ENCODE measurements around the gene SHANK1. TPM values are rescaled to one million over a fixed set of nuclear protein-coding genes. Genes with fewer than 3 reads are reported as not detected.

The SHANK1 gene
- polyA plus RNA-seq, 1 donor from 2014 or later, result not detected

DNA sequence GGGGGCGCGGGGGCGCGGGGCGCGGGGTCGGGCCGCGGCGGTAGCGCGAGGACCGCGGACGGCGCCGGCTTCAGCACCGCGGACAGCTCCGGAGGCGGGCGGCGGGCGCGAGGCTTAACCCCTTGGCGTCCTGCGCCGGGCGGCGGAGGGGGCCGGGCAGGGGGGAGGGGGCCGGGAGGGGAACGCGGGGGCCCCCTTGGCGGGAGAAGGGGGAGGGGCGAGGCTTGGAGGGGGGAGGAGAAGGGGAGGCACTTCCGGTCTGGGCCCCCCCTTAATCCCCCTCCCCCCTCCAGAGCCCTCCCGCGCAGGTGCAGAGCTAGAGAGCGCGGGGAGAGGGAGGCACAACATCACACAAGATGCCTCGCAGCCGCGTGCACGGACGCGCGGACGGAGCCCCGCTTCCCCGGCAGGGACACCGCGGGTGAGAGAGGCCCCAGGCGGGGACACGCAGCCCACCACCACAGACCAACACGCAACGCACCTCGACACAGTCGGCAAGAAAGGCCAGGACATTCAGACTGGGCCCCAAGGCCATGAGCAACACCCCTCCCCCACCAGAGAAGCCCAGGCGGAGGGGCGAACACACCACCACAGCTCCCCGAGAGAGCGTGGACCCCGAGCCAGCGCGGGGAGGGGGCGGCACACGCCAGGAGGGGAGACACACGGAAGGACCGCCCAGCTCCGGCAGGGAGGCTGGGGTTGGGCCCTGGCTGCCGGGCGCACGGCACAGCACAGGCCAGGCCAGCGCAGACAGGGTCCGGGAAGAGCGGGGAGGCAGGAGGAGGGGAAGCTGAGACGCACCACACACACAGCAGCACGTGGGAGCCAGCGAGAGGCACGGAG, 24.1 kb downstream of the SHANK1 start:
- no peak overlapping the region for H3K4me3 Mint-ChIP-seq
- no peaks in the 10 kb centered on the region for H3K36me3 Mint-ChIP-seq
- H3K27me3 Mint-ChIP-seq, result peaks cover 42% of the 10 kb centered on the region

DNA sequence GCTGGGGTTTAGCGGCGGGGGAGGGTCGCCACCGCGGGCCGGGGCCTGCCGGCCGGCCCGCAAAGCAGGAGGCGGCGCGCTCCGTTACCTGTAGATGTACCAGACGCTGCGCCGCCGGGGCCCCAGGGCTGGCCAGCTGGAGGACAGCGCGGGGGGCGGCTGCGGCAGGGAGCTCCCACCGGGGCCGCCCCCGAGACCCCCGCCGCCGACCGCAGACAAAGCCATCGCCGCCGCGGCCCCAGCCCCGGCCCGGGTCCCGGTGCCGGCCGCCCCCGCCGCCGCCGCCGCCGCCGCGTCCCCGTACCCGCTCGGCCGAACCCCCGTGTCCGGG, 24.8 kb downstream of the SHANK1 start:
- Mint-ChIP-seq H3K36me3 (no peaks in the 10 kb centered on the region), H3K4me1 (peaks cover 0 to 2% (median 2%) of the 10 kb centered on the region in 3 donors), H3K27me3 (peaks cover 42% of the 10 kb centered on the region), H3K27ac (no peak overlapping the region), H3K4me3 (no peak overlapping the region), H3K9me3 (peaks cover 0 to 4% (median 0%) of the 10 kb centered on the region in 3 donors)

More for the DNA sequence above, 24.1 kb downstream of the SHANK1 start:
- Mint-ChIP-seq H3K9me3 (peaks cover 0 to 3% (median 0%) of the 10 kb centered on the region in 3 donors), H3K4me1 (peaks cover 0 to 2% (median 2%) of the 10 kb centered on the region in 3 donors), H3K27ac (no peak overlapping the region)

DNA sequence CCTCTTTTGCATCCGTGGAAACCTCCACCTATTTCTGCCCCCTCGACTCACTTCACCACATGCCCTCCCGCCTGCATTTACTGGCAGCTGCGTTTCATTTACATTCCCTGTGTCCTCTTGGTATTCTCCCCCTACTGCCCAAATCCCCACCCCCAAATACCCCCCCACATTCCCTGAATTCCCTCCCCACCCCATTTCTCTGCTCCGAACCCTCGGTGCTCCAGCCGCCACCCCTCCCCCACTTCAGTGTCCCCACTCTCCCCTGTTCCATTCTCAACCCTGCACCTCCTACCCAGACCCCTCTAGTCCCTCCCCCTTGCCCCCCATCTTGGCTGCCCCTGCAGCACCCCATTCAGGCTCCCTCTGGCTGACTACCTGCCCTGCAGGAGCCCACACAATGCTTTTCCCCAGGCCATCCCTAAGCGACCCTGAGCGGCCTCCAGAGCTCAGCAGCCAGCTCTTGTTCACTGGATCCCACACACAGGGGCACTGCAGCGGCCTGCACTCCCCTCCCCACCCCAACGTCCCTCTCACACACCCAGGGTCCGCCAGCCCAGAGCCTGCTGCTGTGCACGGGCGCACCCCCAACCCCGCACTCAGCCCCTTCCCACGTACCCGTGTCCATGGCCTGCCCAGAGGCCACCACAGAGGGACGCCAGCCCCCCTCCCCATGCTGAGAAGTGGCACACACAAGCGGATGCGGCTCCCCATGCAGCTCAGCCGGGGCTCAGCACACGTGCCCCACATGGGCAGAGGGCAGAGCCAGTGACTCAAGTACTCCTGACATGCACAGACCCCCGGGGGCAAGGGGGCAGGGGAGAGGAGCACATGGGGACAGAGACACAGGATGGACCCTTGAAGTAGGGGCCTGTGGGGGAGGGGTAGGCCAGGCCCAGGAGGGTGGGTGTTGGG, 26.3 kb downstream of the SHANK1 start:
- Mint-ChIP-seq H3K27me3 (peaks cover 39% of the 10 kb centered on the region), H3K27ac (peak overlapping the region in 1 of 3 donors; percentile 62), H3K36me3 (no peaks in the 10 kb centered on the region), H3K9me3 (peaks cover 0 to 4% (median 2%) of the 10 kb centered on the region in 3 donors), H3K4me1 (peaks cover 0 to 2% (median 2%) of the 10 kb centered on the region in 3 donors), H3K4me3 (no peak overlapping the region)

DNA sequence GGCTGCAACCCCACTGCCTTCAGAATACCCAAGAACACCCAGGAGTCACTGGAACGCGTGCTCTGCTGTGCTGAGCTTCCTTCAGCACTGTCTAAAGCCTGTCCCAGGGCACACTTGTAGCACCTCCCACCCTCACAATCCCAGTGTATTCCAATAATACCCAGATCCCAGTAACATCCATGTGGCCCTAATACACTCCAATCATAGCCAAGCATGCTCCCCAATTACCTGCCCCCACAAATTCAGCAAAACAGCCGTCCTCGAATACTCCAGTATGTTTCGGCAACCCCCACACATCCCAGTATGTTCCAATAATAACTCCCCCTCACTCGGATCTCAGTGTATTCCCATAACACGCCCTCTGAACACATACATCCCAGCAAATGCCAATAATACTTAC, 29.2 kb downstream of the SHANK1 start:
- Mint-ChIP-seq H3K27me3 (peaks cover 33% of the 10 kb centered on the region), H3K4me1 (peaks cover 0 to 2% (median 0%) of the 10 kb centered on the region in 3 donors), H3K4me3 (no peak overlapping the region), H3K27ac (no peak overlapping the region), H3K36me3 (no peaks in the 10 kb centered on the region), H3K9me3 (peaks cover 0 to 6% (median 2%) of the 10 kb centered on the region in 3 donors)

DNA sequence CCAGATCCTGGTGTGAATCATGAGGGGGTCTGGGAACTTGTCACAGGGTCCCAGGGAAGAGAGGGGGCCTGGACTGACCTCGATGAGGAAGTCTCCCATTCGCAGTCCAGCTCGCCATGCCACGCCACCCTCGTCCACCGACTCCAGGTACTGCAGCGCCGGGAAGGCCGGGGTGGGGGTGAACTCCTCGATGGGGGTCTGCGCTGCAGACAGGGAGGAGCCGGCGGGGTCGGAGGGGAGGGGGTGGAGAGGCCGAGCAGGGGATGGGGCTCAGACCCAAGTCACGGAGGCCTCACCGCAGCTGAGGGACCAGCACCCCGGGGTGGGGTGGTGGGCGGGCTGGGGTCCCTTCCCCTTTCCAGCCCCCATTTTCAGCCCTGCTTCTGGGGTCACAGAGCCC, 30.8 kb downstream of the SHANK1 start:
- no peak overlapping the region for H3K27ac Mint-ChIP-seq
- H3K4me1 Mint-ChIP-seq, result peaks cover 0 to 3% (median 3%) of the 10 kb centered on the region in 3 donors
- H3K36me3 Mint-ChIP-seq, result no peaks in the 10 kb centered on the region
- H3K9me3 Mint-ChIP-seq, result peaks cover 2 to 8% (median 3%) of the 10 kb centered on the region in 3 donors
- H3K27me3 Mint-ChIP-seq, result peaks cover 38% of the 10 kb centered on the region
- no peak overlapping the region for H3K4me3 Mint-ChIP-seq

DNA sequence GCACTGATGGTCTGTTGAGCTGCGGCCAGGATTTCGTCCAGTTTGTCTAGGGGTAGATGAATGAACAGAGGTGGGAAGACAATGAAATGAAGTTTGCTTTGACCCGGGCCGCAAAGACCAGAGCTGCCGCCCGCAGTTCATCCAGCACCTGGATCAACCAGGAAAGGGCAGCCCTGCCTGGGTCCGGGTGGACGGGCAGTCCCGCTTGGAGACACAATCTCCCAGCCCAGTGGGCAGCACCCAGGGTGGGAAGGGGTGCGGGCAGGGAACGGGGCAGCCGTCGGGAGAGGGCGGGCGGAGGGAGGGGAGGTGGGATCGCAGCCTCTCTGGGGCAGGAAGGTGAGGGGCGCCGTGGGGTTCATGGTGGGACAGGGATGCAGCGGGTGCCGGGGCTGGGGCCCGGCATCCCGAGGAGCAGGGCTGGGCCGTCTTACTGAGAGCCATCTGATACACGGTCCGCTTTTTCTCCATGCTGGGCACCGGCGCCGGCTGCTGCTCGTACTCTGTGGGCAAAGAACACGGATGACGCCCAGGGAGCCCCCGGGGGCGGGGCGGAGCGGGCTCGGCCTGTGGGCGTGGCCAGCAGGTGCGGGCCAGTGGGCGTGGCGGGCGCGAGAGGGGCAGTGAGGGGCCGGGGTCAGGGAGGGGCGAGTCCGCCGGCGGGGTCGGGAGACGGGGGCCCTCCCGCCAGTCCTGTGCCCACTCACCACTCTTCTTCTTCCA, 33.1 kb downstream of the SHANK1 start:
- H3K4me3 Mint-ChIP-seq, result no peak overlapping the region
- H3K27ac Mint-ChIP-seq, result no peak overlapping the region
- H3K27me3 Mint-ChIP-seq, result peaks cover 27% of the 10 kb centered on the region
- peaks cover 0 to 5% (median 3%) of the 10 kb centered on the region in 3 donors for H3K4me1 Mint-ChIP-seq
- H3K36me3 Mint-ChIP-seq, result no peaks in the 10 kb centered on the region
- H3K9me3 Mint-ChIP-seq, result peaks cover 2 to 12% (median 3%) of the 10 kb centered on the region in 3 donors

DNA sequence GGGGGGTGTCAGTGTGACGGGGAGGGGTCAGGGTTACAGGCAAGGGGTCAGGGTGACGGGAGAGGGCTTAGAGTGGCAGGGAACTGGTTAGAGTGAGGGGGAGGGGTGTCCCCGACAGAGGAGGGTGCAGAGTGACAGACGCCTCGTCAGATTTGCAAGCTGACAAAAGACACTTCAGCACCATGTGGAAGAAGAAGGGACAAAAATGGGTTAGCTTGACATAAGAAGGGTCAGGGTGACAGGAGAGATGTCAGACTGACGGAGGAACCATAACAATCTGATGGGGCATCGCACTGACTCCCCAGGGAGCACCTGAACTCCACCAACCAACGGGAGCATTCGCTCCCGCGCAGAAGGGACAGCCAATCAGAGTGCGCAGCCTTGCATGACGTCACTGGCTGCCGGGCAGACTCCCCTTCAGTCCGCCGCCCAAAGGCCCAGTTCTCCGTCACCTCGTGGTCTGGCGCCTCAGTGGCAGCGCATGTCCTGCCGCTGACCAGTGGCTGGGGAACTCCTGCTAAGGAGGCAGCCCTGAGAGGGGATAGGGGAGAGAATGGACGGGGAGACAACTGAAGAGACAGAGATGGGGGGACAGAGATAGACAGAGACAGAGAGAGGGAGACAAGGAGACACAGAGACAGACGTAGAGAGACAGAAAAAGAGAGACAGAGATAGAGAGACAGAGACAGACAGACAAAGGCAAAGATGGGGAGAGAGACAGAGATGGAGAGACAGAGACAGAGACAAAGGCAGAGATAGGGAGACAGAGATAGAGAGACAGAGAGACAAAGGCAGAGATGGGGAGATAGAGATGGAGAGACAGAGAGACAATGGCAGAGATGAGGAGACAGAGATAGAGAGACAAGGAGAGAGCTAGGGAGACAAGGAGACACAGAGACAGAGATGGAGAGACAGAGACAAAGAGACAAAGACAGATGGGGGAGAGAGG, 40.2 kb downstream of the SHANK1 start:
- Mint-ChIP-seq H3K27ac (peak overlapping the region; percentile 43 to 89 (median 86)), H3K36me3 (peaks cover 10% of the 10 kb centered on the region)

DNA sequence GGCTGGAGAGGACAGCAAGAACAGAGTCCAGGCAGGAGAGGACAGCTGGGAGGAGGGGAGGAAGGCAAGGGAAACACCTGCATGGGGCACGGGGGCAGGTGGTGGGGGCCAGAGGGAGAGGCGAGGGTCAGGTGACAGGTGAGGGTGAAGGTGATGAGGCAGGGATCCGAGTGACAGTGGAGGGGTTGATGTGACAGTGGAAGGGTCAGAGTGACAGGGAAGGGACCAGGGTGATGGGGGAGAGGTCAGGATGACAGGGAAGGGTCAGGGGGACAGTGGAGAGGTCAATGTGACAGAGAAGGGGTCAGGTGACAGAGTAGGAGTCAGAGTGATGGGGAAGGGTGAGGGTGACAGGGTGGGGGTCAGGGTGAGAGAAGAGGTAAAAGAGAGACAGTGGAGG, 41.3 kb downstream of the SHANK1 start:
- Mint-ChIP-seq H3K27ac (no peak overlapping the region), H3K36me3 (peaks cover 10% of the 10 kb centered on the region), H3K27me3 (peaks cover 8% of the 10 kb centered on the region), H3K4me1 (peaks cover 0 to 10% (median 8%) of the 10 kb centered on the region in 3 donors), H3K4me3 (peak overlapping the region in 1 of 4 donors; percentile 89), H3K9me3 (peaks cover 0 to 8% (median 2%) of the 10 kb centered on the region in 3 donors)

More for the DNA sequence above, 40.2 kb downstream of the SHANK1 start:
- Mint-ChIP-seq H3K27me3 (peaks cover 7% of the 10 kb centered on the region), H3K9me3 (peaks cover 2 to 10% (median 3%) of the 10 kb centered on the region in 3 donors), H3K4me3 (peak overlapping the region in 3 of 4 donors; percentile 52 to 88 (median 83)), H3K4me1 (peaks cover 5 to 13% (median 8%) of the 10 kb centered on the region in 3 donors)

DNA sequence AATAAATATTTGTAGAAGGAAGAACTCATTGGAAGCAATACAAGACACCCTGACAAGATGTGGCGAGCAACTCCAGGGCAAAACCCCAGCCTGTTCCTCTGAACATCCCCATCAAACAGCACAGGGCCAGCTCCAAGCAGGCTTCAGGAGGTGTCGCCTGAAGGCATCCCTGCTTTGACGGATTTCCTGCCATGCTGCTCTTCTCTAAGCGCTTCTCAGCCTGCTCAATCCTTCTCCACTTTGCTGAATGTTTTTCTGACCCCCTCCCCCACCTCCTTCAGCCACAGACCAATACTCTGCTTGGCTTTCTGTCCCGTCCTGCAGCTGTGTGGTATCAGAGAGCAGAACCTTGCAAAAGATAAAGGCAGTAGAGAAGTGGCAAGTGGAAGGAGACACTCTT, 42.0 kb downstream of the SHANK1 start:
- Mint-ChIP-seq H3K4me3 (no peak overlapping the region), H3K27me3 (peaks cover 12% of the 10 kb centered on the region), H3K27ac (peak overlapping the region in 1 of 3 donors; percentile 73), H3K9me3 (peaks cover 0 to 8% (median 2%) of the 10 kb centered on the region in 3 donors), H3K36me3 (peaks cover 10% of the 10 kb centered on the region), H3K4me1 (peaks cover 0 to 10% (median 8%) of the 10 kb centered on the region in 3 donors)

DNA sequence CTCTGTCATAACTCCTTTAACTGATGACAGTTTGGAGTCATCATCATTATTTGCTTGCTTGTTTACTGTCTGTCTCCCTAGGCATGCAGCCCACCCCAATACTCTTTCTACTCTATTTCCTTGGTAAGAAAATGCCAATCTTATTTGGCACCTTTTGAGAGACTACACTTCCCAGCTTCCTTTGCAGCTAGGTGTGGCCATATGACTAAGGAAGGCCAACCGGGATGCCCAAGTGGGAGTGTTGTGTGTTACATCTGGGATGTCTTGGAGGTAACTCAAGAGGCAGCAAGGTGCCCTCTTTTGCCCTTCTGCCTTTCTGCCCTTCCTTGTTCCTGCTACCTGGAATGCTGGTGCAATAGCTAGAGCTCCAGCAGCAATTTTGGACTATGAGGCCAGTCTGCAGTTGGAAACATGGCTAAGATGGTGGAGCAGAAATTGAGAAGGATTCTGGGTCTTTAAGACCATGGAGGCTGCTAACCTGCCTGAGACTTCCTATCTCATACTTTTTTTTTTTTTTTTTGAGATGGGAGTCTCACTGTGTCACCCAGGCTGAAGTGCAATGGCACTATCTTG, 42.9 kb downstream of the SHANK1 start:
- peaks cover 0 to 10% (median 8%) of the 10 kb centered on the region in 3 donors for H3K4me1 Mint-ChIP-seq
- H3K9me3 Mint-ChIP-seq, result peaks cover 0 to 4% (median 2%) of the 10 kb centered on the region in 3 donors
- H3K36me3 Mint-ChIP-seq, result peaks cover 10% of the 10 kb centered on the region
- H3K27ac Mint-ChIP-seq, result no peak overlapping the region
- H3K27me3 Mint-ChIP-seq, result peaks cover 17% of the 10 kb centered on the region
- H3K4me3 Mint-ChIP-seq, result no peak overlapping the region

DNA sequence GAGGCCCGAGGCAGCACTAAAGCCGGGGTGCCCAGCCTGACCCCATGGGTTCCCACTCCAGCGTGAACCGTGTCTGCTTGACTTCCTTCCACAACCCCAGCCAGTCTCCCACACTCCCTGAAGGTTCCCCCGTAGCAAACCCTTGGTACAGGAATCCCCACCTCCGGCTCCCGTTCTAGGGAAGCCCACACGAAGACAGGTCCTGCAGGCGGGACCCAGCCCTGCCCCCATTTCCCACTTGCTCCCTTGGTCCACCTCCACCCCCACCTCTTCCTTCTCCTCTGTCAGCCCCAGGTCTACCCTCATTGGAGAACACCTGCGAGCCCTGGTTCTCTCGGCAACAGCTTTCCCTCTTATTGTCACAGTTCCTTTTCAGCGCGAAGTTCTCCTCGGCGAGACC, 46.5 kb downstream of the SHANK1 start:
- peaks cover 0 to 2% (median 0%) of the 10 kb centered on the region in 3 donors for H3K4me1 Mint-ChIP-seq
- peaks cover 0 to 4% (median 2%) of the 10 kb centered on the region in 3 donors for H3K9me3 Mint-ChIP-seq
- peaks cover 7% of the 10 kb centered on the region for H3K36me3 Mint-ChIP-seq
- H3K27me3 Mint-ChIP-seq, result peaks cover 35% of the 10 kb centered on the region
- no peak overlapping the region for H3K27ac Mint-ChIP-seq
- H3K4me3 Mint-ChIP-seq, result no peak overlapping the region

DNA sequence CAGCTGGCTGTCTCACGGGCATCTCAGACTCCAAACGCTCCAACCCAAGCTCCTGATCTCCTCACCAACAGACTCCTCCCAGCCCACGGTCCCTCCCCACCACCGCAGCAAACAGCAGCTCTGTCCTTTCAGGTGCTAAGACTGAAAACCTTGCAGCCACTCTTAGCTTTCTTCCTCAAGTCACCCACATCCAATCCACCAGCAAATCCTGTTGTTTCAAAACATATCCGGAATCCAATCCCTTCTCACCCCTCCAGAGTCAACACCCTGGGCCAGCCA, 49.6 kb downstream of the SHANK1 start:
- Mint-ChIP-seq H3K27me3 (peaks cover 33% of the 10 kb centered on the region), H3K36me3 (peaks cover 4% of the 10 kb centered on the region), H3K4me1 (no peaks in the 10 kb centered on the region), H3K27ac (peak overlapping the region in 1 of 3 donors; percentile 88), H3K9me3 (no peaks in the 10 kb centered on the region), H3K4me3 (no peak overlapping the region)

DNA sequence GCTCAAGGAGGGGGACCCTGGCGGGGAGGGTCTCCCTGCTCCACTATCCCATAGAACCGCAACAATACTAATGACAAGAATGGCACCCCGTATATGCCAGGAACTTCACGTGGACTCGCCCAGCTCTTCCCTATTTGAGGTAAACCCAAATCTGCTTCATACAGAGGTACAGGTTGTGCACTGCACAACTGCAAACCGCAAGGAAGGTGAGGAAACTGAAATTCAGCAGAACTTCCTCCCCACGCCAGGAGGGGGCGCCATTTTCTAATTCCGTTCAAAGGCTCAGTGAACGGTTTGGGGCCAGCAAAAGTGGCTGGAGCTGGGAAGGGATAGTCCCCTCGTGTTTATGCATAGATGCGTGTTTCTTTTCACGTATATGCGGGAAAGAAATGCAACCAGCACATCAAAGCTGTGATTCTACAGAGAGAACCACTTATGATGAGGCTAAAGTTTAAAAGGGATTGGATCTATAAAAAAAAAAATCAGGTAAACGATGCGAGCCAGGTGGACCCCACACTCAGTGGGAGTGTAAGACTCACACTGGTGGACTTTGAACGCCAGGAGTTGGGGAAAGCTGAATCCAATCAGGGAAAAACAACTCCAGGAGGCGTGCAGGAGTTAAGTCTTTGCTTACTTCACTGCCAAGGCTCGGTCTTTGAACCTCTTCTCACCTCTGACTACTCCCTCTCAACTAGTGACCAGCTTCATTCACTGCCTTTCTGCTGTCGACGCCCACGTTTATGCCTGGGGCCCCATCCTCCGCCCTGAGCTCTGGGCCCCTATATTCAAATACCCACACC, 50.1 kb downstream of the SHANK1 start:
- H3K4me1 Mint-ChIP-seq, result no peaks in the 10 kb centered on the region
- peaks cover 33% of the 10 kb centered on the region for H3K27me3 Mint-ChIP-seq
- peaks cover 4% of the 10 kb centered on the region for H3K36me3 Mint-ChIP-seq
- no peaks in the 10 kb centered on the region for H3K9me3 Mint-ChIP-seq
- peak overlapping the region in 1 of 4 donors; percentile 72 for H3K4me3 Mint-ChIP-seq
- H3K27ac Mint-ChIP-seq, result peak overlapping the region in 2 of 3 donors; percentile 28 to 88
